Testis (tissue), 3 donors: ENCODE measurements around the gene CDH22. TPM values are rescaled to one million over a fixed set of nuclear protein-coding genes. Genes with fewer than 3 reads are reported as not detected.

Experiments
- DNase-seq: peaks from one replicate; pipeline ENCODE4 v3.0.0-alpha.2; 2019
- H3K27ac ChIP-seq, 2 donors: fragments of 200-600 bp; sonication (generic); one replicate each; pipeline ENCODE4 v1.5.1; 2019
- H3K27me3 ChIP-seq: fragments of 200-600 bp; sonication (generic); one replicate; pipeline ENCODE4 v1.5.1; 2019
- H3K36me3 ChIP-seq: fragments of 200-600 bp; sonication (generic); one replicate; pipeline ENCODE4 v1.5.1; 2017; ENCODE audit warnings: low read depth; ENCODE audit errors: missing control alignments
- H3K4me1 ChIP-seq: fragments of 200-600 bp; sonication (generic); one replicate; pipeline ENCODE4 v1.5.1; 2019
- H3K4me3 ChIP-seq, 2 donors: fragments of 200-600 bp; sonication (generic); one replicate each; pipeline ENCODE4 v1.5.1; 2017 to 2019
- H3K9me3 ChIP-seq: fragments of 200-600 bp; sonication (generic); one replicate; pipeline ENCODE4 v1.5.1; 2017
- POLR2A ChIP-seq: fragments of 450-650 bp; IDR thresholded peaks from one replicate; pipeline ENCODE4 v1.6.1; 2017; ENCODE audit warnings: antibody characterized with exemption, mild to moderate bottlenecking, moderate library complexity
- WGBS, 2 donors: methylation state at CpG; one replicate each; pipeline ENCODE4 v1.1.5; 2018; 5-methylcytosine and 5-hydroxymethylcytosine counted together
- intact Hi-C: fragments of 100-400 bp; cut with DNase I; formaldehyde crosslinking; loops from one replicate; pipeline ENCODE4 v1.15.1; 2023; ENCODE audit warnings: low total_unique reads
- polyA plus RNA-seq: library from polyadenylated mRNA; stranded (reverse); fragments of 350-450 nt; fragmentation: Illumina TruSeq; extraction: RNeasy Lipid Tissue Mini Kit (QIAGEN cat#74804); gene quantifications from one replicate; pipeline ENCODE4 v1.2.3, GENCODE V29; 2014; ENCODE audit warnings: low read depth, low replicate concordance; ENCODE audit not compliant: insufficient read depth
- total RNA-seq, 2 donors: library from RNA; depleted of rRNA; stranded (reverse); fragments of >200 nt; gene quantifications; one replicate each; pipeline ENCODE4 v1.2.3, GENCODE V29; 2016
- TF ChIP-seq, protein P1 (sequence below), 3 experiments: fragments of 450-650 bp in 2 of 3; fragments of 200-600 bp in 1 of 3; sonication (generic) in 1 of 3; IDR thresholded peaks; one replicate each; pipeline ENCODE4 v1.5.1; 2016 to 2019; ENCODE audit warnings: antibody characterized with exemption in 3 of 3, mild to moderate bottlenecking in 2 of 3, moderate library complexity in 1 of 3

Gene CDH22
- total and polyA plus RNA-seq, 3 donors from 2014 or later = 1.8 to 2.6 (median 2.6) TPM

- Histone ChIP-seq H3K36me3 (no peaks in the 10 kb centered on the region), H3K27me3 (no peaks in the 10 kb centered on the region), H3K27ac (no peak overlapping the region), H3K4me1 (no peaks in the 10 kb centered on the region), H3K4me3 (no peak overlapping the region), H3K9me3 (no peaks in the 10 kb centered on the region)
- TF ChIP-seq, protein P1, sequence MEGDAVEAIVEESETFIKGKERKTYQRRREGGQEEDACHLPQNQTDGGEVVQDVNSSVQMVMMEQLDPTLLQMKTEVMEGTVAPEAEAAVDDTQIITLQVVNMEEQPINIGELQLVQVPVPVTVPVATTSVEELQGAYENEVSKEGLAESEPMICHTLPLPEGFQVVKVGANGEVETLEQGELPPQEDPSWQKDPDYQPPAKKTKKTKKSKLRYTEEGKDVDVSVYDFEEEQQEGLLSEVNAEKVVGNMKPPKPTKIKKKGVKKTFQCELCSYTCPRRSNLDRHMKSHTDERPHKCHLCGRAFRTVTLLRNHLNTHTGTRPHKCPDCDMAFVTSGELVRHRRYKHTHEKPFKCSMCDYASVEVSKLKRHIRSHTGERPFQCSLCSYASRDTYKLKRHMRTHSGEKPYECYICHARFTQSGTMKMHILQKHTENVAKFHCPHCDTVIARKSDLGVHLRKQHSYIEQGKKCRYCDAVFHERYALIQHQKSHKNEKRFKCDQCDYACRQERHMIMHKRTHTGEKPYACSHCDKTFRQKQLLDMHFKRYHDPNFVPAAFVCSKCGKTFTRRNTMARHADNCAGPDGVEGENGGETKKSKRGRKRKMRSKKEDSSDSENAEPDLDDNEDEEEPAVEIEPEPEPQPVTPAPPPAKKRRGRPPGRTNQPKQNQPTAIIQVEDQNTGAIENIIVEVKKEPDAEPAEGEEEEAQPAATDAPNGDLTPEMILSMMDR (IDR thresholded peaks at IDR 0.05) = no peak
- no peak for TF ChIP-seq POLR2A
- DNase-seq = no peak
- WGBS, 2 donors = 77 to 79% methylated on average over 8 of the region's 8 CpGs
- intact Hi-C loops = no loop called here
Observed at GRCh38 chr20:46285072-46285471, 23.2 kb downstream of the CDH22 start.

DNA sequence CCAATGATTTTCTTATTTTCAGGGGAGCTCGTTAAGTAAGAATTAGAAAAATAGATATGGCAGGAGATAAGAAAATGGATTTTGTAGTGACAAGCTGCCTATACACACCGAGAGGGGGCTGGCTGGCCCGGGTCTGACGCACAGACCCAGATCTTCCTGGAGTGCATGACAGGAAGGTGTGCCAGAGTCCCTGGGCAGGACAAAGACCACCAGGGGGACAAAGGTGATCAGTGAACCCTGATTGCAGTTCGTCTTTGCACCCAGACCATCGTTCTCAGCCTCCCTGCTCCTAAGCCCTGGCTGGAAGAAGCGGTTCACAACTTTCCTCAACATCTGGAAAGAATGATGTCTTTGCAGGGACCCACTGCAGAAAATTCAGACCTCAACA is 24.3 kb downstream of the CDH22 start:
- DNase-seq = no peak

GRCh38 chr20:46283426-46284039 is 24.8 kb downstream of the CDH22 start:
- no peak for DNase-seq
- 74% methylated on average over 12 of the region's 12 CpGs for WGBS, 2 donors
- no peaks in the 10 kb centered on the region for H3K27me3 ChIP-seq

More for the DNA sequence above, 24.3 kb downstream of the CDH22 start:
- no peak for TF ChIP-seq POLR2A
- TF ChIP-seq, protein P1 (IDR thresholded peaks at IDR 0.05) = no peak
- Histone ChIP-seq H3K36me3 (no peaks in the 10 kb centered on the region), H3K4me3 (no peak overlapping the region), H3K27me3 (no peaks in the 10 kb centered on the region), H3K9me3 (no peaks in the 10 kb centered on the region), H3K4me1 (no peaks in the 10 kb centered on the region), H3K27ac (no peak overlapping the region)
- WGBS, 2 donors = 62 to 78% methylated on average over 7 of the region's 7 CpGs
- intact Hi-C loops = no loop called here

GRCh38 chr20:46282669-46283068 is 25.6 kb downstream of the CDH22 start:
- H3K36me3 ChIP-seq = no peaks in the 10 kb centered on the region
- no peak for DNase-seq
- no peak overlapping the region for H3K4me3 ChIP-seq
- H3K9me3 ChIP-seq = no peaks in the 10 kb centered on the region
- no peaks in the 10 kb centered on the region for H3K4me1 ChIP-seq
- intact Hi-C loops = no loop called here
- H3K27ac ChIP-seq = no peak overlapping the region
- 48 to 55% methylated on average over 11 of the region's 11 CpGs for whole genome bisulfite sequencing, 2 donors
- no peaks in the 10 kb centered on the region for H3K27me3 ChIP-seq
- no peak for TF ChIP-seq POLR2A
- TF ChIP-seq, protein P1 (IDR thresholded peaks at IDR 0.05) = no peak

More at GRCh38 chr20:46283426-46284039, 24.8 kb downstream of the CDH22 start:
- no peaks in the 10 kb centered on the region for H3K4me1 ChIP-seq
- H3K4me3 ChIP-seq = no peak overlapping the region
- no peaks in the 10 kb centered on the region for H3K9me3 ChIP-seq
- TF ChIP-seq, protein P1 (IDR thresholded peaks at IDR 0.05) = no peak
- TF ChIP-seq POLR2A = no peak
- H3K27ac ChIP-seq = no peak overlapping the region
- no peaks in the 10 kb centered on the region for H3K36me3 ChIP-seq
- intact Hi-C loops = no loop called here

DNA sequence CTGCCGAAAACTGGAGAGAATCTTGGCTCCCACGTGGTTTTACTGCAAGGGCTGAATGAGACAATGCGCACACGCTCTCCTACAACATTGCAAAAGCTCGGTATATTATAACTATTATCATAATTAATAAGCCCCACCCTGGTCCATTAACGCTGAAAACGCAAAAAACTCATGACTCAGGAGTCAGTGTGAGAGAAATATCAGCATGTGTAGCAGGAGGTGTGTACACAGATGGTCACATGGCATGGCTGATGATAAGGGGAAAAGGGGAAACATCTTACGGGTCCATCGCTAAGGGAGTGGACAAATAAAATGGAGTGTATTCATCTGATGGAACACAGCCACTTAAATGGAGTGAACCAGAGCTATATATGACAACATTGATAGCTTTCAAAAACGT is 29.2 kb downstream of the CDH22 start:
- H3K4me3 ChIP-seq = no peak overlapping the region
- 59 to 60% methylated on average over 10 of the region's 10 CpGs for WGBS, 2 donors
- no peaks in the 10 kb centered on the region for H3K27me3 ChIP-seq
- H3K36me3 ChIP-seq = no peaks in the 10 kb centered on the region
- intact Hi-C loops = no loop called here
- DNase-seq = no peak
- TF ChIP-seq POLR2A = no peak
- TF ChIP-seq, protein P1 (IDR thresholded peaks at IDR 0.05) = no peak
- H3K27ac ChIP-seq = no peak overlapping the region
- H3K4me1 ChIP-seq = no peaks in the 10 kb centered on the region
- no peaks in the 10 kb centered on the region for H3K9me3 ChIP-seq
